OCI-LY1 (cell line): ENCODE data around the gene CDH4.

ENCODE experiments used
- H2AFZ ChIP-seq: fragments of 200-600 bp; sonication (generic), shearing (Covaris generic); 2 replicates; pipeline ENCODE4 v1.6.0; 2014; ENCODE audit warnings: antibody characterized with exemption, mild to moderate bottlenecking, low read length
- H3F3A ChIP-seq: fragments of 200-600 bp; sonication (generic), shearing (Covaris generic); 2 replicates; pipeline ENCODE4 v1.6.0; 2014; ENCODE audit warnings: mild to moderate bottlenecking, antibody characterized with exemption, low read length, moderate library complexity; ENCODE audit not compliant: insufficient read depth
- H3K27ac ChIP-seq: fragments of 200-600 bp; sonication (generic); 2 replicates; pipeline ENCODE4 v1.5.1; 2014; ENCODE audit warnings: low read length, mixed run types, mild to moderate bottlenecking, low read depth; ENCODE audit not compliant: poor library complexity, severe bottlenecking
- H3K27me3 ChIP-seq: fragments of 200-600 bp; sonication (generic); 2 replicates; pipeline ENCODE4 v1.6.0; 2014; ENCODE audit warnings: antibody characterized with exemption, mild to moderate bottlenecking, low read length, moderate library complexity; ENCODE audit not compliant: insufficient read depth
- H3K36me3 ChIP-seq: fragments of 200-600 bp; sonication (generic); 2 replicates; pipeline ENCODE4 v1.6.1; 2014; ENCODE audit warnings: mild to moderate bottlenecking, antibody characterized with exemption, low read length, moderate library complexity, mixed read lengths; ENCODE audit not compliant: insufficient read depth
- H3K4me1 ChIP-seq: fragments of 200-600 bp; sonication (generic); 2 replicates; pipeline ENCODE4 v1.5.1; 2014; ENCODE audit warnings: mild to moderate bottlenecking, low read length, moderate library complexity; ENCODE audit not compliant: insufficient read depth, severe bottlenecking
- H3K4me2 ChIP-seq: fragments of 200-600 bp; sonication (generic), shearing (Covaris generic); 2 replicates; pipeline ENCODE4 v1.6.1; 2014; ENCODE audit warnings: low read length
- H3K4me3 ChIP-seq: fragments of 200-600 bp; sonication (generic); 2 replicates; pipeline ENCODE4 v1.5.1; 2014; ENCODE audit warnings: low read length, low read depth, mild to moderate bottlenecking, mixed read lengths; ENCODE audit not compliant: poor library complexity, severe bottlenecking
- H3K79me2 ChIP-seq: fragments of 200-600 bp; shearing (Covaris generic); 2 replicates; pipeline ENCODE4 v1.6.1; 2016; ENCODE audit warnings: mixed run types, low read length, mixed read lengths; ENCODE audit not compliant: insufficient read depth
- H3K9ac ChIP-seq: fragments of 200-600 bp; sonication (generic), shearing (Covaris generic); 2 replicates; pipeline ENCODE4 v1.6.1; 2014; ENCODE audit warnings: mild to moderate bottlenecking, low read length, mixed read lengths
- H3K9me2 ChIP-seq: fragments of 200-600 bp; sonication (generic), shearing (Covaris generic); 2 replicates; pipeline ENCODE4 v1.6.1; 2014; ENCODE audit warnings: low read depth, mild to moderate bottlenecking, low read length, mixed read lengths
- H3K9me3 ChIP-seq: fragments of 200-600 bp; shearing (Covaris generic); 2 replicates; pipeline ENCODE4 v1.6.1; 2014; ENCODE audit warnings: low read length, mixed read lengths
- H4K20me1 ChIP-seq: fragments of 200-600 bp; sonication (generic), shearing (Covaris generic); 2 replicates; pipeline ENCODE4 v1.6.0; 2016; ENCODE audit warnings: mild to moderate bottlenecking, low read length; ENCODE audit not compliant: insufficient read depth
- EZH2 ChIP-seq: fragments of 200-600 bp; sonication (generic), shearing (Covaris generic); IDR thresholded peaks from 2 replicates; pipeline ENCODE4 v1.8.0; 2017; ENCODE audit warnings: borderline replicate concordance, mixed run types, mild to moderate bottlenecking, antibody characterized with exemption, low read length, moderate library complexity, mixed read lengths
- TF ChIP-seq, protein P1 (sequence below): fragments of 200-600 bp; sonication (generic), shearing (Covaris generic); IDR thresholded peaks from 2 replicates; pipeline ENCODE4 v1.5.1; 2017; ENCODE audit warnings: mild to moderate bottlenecking, antibody characterized with exemption, low read length, moderate library complexity, mixed read lengths

The CDH4 gene

GRCh38 chr20:61814244-61814643 lies 562.2 kb downstream of the CDH4 start:
- no peaks in the 10 kb centered on the region for H3K4me1 ChIP-seq
- H3K9me3 ChIP-seq, result no peaks in the 10 kb centered on the region
- no peak overlapping the region for H3K9ac ChIP-seq
- no peaks in the 10 kb centered on the region for H3F3A ChIP-seq
- H2AFZ ChIP-seq, result no peak overlapping the region
- no peak overlapping the region for H3K4me3 ChIP-seq
- H3K36me3 ChIP-seq, result no peaks in the 10 kb centered on the region
- no peak overlapping the region for H3K27ac ChIP-seq
- no peaks in the 10 kb centered on the region for H3K27me3 ChIP-seq
- H3K4me2 ChIP-seq, result no peak overlapping the region
- H3K9me2 ChIP-seq, result no peaks in the 10 kb centered on the region
- TF ChIP-seq, protein P1, sequence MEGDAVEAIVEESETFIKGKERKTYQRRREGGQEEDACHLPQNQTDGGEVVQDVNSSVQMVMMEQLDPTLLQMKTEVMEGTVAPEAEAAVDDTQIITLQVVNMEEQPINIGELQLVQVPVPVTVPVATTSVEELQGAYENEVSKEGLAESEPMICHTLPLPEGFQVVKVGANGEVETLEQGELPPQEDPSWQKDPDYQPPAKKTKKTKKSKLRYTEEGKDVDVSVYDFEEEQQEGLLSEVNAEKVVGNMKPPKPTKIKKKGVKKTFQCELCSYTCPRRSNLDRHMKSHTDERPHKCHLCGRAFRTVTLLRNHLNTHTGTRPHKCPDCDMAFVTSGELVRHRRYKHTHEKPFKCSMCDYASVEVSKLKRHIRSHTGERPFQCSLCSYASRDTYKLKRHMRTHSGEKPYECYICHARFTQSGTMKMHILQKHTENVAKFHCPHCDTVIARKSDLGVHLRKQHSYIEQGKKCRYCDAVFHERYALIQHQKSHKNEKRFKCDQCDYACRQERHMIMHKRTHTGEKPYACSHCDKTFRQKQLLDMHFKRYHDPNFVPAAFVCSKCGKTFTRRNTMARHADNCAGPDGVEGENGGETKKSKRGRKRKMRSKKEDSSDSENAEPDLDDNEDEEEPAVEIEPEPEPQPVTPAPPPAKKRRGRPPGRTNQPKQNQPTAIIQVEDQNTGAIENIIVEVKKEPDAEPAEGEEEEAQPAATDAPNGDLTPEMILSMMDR, result no peak
- no peak for TF ChIP-seq EZH2
- no peaks in the 10 kb centered on the region for H3K79me2 ChIP-seq
- H4K20me1 ChIP-seq, result no peaks in the 10 kb centered on the region

DNA sequence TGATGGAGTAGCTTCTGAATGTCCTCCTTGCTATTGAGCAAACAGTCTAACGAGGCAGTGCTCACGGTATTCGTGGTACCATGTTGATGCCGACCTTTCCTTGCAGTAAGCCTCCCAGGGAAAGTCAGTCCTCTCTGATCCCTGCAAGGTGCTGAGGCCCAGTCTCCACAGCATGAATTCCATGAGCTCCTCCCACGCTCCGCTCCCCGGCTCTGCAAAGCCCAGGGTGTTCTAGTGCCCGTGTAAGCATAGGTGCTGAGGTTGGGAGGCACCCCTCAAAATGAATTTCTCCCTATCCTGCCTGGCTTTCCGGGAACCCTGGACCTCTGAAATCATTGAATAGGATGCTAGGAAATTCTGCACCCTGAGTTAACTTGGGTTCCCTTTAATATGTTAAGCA lies 562.7 kb downstream of the CDH4 start:
- Histone ChIP-seq H3K4me2 (no peak overlapping the region), H2AFZ (no peak overlapping the region), H3K79me2 (no peaks in the 10 kb centered on the region), H3K9ac (no peak overlapping the region), H3K9me2 (no peaks in the 10 kb centered on the region), H4K20me1 (no peaks in the 10 kb centered on the region), H3K27me3 (no peaks in the 10 kb centered on the region), H3K36me3 (no peaks in the 10 kb centered on the region), H3F3A (no peaks in the 10 kb centered on the region), H3K4me1 (no peaks in the 10 kb centered on the region), H3K27ac (no peak overlapping the region), H3K4me3 (no peak overlapping the region), H3K9me3 (no peaks in the 10 kb centered on the region)
- no peak for TF ChIP-seq EZH2
- TF ChIP-seq, protein P1, result no peak

DNA sequence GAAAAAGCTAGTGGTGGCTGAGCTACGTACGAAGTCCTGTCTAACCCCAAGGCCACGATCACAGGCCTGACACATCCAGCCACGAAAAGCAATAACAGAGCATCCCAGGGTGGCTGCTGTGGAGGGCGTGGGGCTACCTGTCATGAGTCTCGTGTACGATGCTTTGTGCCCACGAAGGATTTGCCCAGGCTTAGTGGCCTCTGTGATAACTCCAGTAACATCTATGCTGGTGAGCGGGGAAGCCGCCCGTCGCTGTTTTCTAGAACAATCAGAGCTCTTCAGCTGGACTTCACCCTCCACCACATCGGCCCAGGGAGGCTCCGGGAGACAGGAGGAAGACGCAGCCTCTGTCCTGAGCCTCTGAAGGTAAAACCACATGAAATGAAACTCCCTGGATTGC lies 563.1 kb downstream of the CDH4 start:
- Histone ChIP-seq H3K4me3 (no peak overlapping the region), H3K27ac (no peak overlapping the region), H4K20me1 (no peaks in the 10 kb centered on the region), H3K9ac (no peak overlapping the region), H3K4me1 (no peaks in the 10 kb centered on the region), H3K4me2 (no peak overlapping the region), H3K9me3 (no peaks in the 10 kb centered on the region), H2AFZ (no peak overlapping the region), H3K27me3 (no peaks in the 10 kb centered on the region), H3K9me2 (no peaks in the 10 kb centered on the region), H3K36me3 (no peaks in the 10 kb centered on the region), H3F3A (no peaks in the 10 kb centered on the region), H3K79me2 (no peaks in the 10 kb centered on the region)
- no peak for TF ChIP-seq EZH2
- TF ChIP-seq, protein P1, result no peak
